Neural progenitor cell (in vitro differentiated cells): ENCODE results near the gene NGB.

Source experiments
- CTCF ChIP-seq: fragments of 200-600 bp; sonication (generic); IDR thresholded peaks from 2 replicates; pipeline ENCODE4 v1.5.1; 2017; ENCODE audit warnings: antibody characterized with exemption, mild to moderate bottlenecking
- EZH2 ChIP-seq: fragments of 200-600 bp; sonication (generic); IDR thresholded peaks from 2 replicates; pipeline ENCODE4 v1.6.1; 2017; ENCODE audit warnings: antibody characterized with exemption, mild to moderate bottlenecking, moderate library complexity
- EZH2phosphoT487 ChIP-seq: fragments of 200-600 bp; sonication (generic); IDR thresholded peaks from 2 replicates; pipeline ENCODE4 v1.6.1; 2017; ENCODE audit warnings: antibody characterized with exemption

- TF ChIP-seq CTCF: no peak
- no peak for TF ChIP-seq EZH2
- TF ChIP-seq EZH2phosphoT487: no peak
Measured at GRCh38 chr14:77311217-77311616, 40.2 kb upstream of the NGB start.
